Keratinocyte (primary cell): Measurements from ENCODE around the gene GPSM1.

ENCODE experiments used
- CTCF ChIP-seq, 3 experiments: IDR thresholded peaks in 1 of 3; conservative IDR thresholded peaks in 1 of 3; optimal IDR thresholded peaks in 1 of 3; 2 replicates in 2 of 3; 3 replicates in 1 of 3; pipeline versions ENCODE3 to v1.5.1; 2011; ENCODE audit warnings: low read length in 3 of 3, mild to moderate bottlenecking in 3 of 3, moderate library complexity in 2 of 3, control low read depth in 1 of 3, inconsistent platforms in 1 of 3; ENCODE audit not compliant: insufficient read depth in 2 of 3; ENCODE audit errors: extremely low read depth in 1 of 3
- EZH2 ChIP-seq: IDR thresholded peaks from one replicate; pipeline ENCODE4 v1.6.1; 2012; ENCODE audit warnings: inconsistent platforms, mild to moderate bottlenecking, low read length, moderate library complexity

GRCh38 chr9:136322756-136323330 lies 4.5 kb upstream of the GPSM1 start:
- TF ChIP-seq CTCF (optimal IDR thresholded peaks at IDR 0.05 in 1 of 3, IDR thresholded peaks at IDR 0.05 in 1 of 3, conservative IDR thresholded peaks at IDR 0.05 in 1 of 3; ENCODE audit: extremely low read depth in 1 of 3, insufficient read depth in 2 of 3, low read length in 3 of 3) (no peak), EZH2 (no peak)
